HEK293 (cell line): ENCODE results near the gene HEBP1.

ENCODE experiments used
- CTCF ChIA-PET: fragments of 350-600 bp; formaldehyde crosslinking; extraction: SDS; loops from one replicate; lab custom pipeline; 2021; ENCODE audit warnings: antibody characterized with exemption; lab: Yijun Ruan, JAX
- POLR2A ChIA-PET: fragments of 300-600 bp; formaldehyde crosslinking; extraction: SDS; loops from one replicate; lab custom pipeline; 2020; ENCODE audit warnings: antibody characterized with exemption, inconsistent platforms; lab: Yijun Ruan, JAX
- H3K27ac ChIP-seq: fragments of 200-500 bp; sonication (Bioruptor generic); 2 replicates; pipeline ENCODE4 v1.5.1; 2014; ENCODE audit warnings: low read depth, low read length, control low read depth, inconsistent platforms; ENCODE audit errors: extremely low read depth
- H3K36me3 ChIP-seq, 2 experiments: fragments of 200-500 bp in 1 of 2; sonication (Bioruptor generic) in 1 of 2; 1 replicate in 1 of 2; 2 replicates in 1 of 2; pipeline ENCODE4 v1.5.1; 2014 to 2017; ENCODE audit warnings: inconsistent platforms in 2 of 2, low read length in 2 of 2; ENCODE audit not compliant: control insufficient read depth in 2 of 2, insufficient read depth in 1 of 2
- H3K4me1 ChIP-seq: fragments of 200-500 bp; sonication (Bioruptor generic); 2 replicates; pipeline ENCODE4 v1.5.1; 2014; ENCODE audit warnings: mild to moderate bottlenecking, low read length, inconsistent platforms; ENCODE audit not compliant: control insufficient read depth, insufficient read depth
- H3K4me3 ChIP-seq: 2 replicates; pipeline ENCODE4 v1.5.1; 2011; ENCODE audit warnings: low read depth, mild to moderate bottlenecking, control low read depth, low read length, moderate library complexity
- H3K9me3 ChIP-seq: fragments of 200-500 bp; sonication (Bioruptor generic); 2 replicates; pipeline ENCODE4 v1.5.1; 2014; ENCODE audit warnings: low read depth, low read length, inconsistent platforms; ENCODE audit not compliant: control insufficient read depth, insufficient read depth
- FEZF1 ChIP-seq: fragments of 450-650 bp; formaldehyde crosslinking; IDR thresholded peaks from 2 replicates; pipeline ENCODE4 v1.5.1; 2016; ENCODE audit warnings: missing biosample characterization, missing genetic modification characterization
- HOXA7 ChIP-seq: sonication (generic); formaldehyde crosslinking; IDR thresholded peaks from 2 replicates; pipeline ENCODE4 v1.8.1; 2022; ENCODE audit warnings: missing genetic modification reagents, borderline replicate concordance
- KLF1 ChIP-seq: fragments of 450-650 bp; formaldehyde crosslinking; IDR thresholded peaks from 2 replicates; pipeline ENCODE4 v1.5.1; 2016; ENCODE audit warnings: missing biosample characterization, missing genetic modification characterization
- PRDM1 ChIP-seq: fragments of 450-650 bp; formaldehyde crosslinking; IDR thresholded peaks from 2 replicates; pipeline ENCODE4; 2016; ENCODE audit warnings: missing biosample characterization, missing genetic modification characterization
- REPIN1 ChIP-seq: fragments of 450-650 bp; formaldehyde crosslinking; IDR thresholded peaks from 2 replicates; pipeline ENCODE4 v1.5.1; 2017; ENCODE audit warnings: missing biosample characterization, missing genetic modification characterization, low read depth
- TRIM28 ChIP-seq: IDR thresholded peaks from 2 replicates; pipeline ENCODE4 v1.6.1; 2011; ENCODE audit warnings: low read length, control low read depth, borderline replicate concordance
- ZBTB7A ChIP-seq: fragments of 450-650 bp; formaldehyde crosslinking; IDR thresholded peaks from 2 replicates; pipeline ENCODE4 v1.5.1; 2016; ENCODE audit warnings: low read depth, missing biosample characterization, missing genetic modification characterization
- ZIC2 ChIP-seq: fragments of 450-650 bp; formaldehyde crosslinking; IDR thresholded peaks from 2 replicates; pipeline ENCODE4 v1.5.1; 2016; ENCODE audit warnings: missing biosample characterization, missing genetic modification characterization
- ZNF121 ChIP-seq: fragments of 450-650 bp; formaldehyde crosslinking; IDR thresholded peaks from 2 replicates; pipeline ENCODE4 v1.5.1; 2016; ENCODE audit warnings: missing biosample characterization, missing genetic modification characterization
- ZNF175 ChIP-seq: fragments of 450-650 bp; formaldehyde crosslinking; IDR thresholded peaks from 2 replicates; pipeline ENCODE4 v1.5.1; 2016; ENCODE audit warnings: missing biosample characterization, missing genetic modification characterization
- ZNF214 ChIP-seq: fragments of 450-650 bp; formaldehyde crosslinking; IDR thresholded peaks from 2 replicates; pipeline ENCODE4 v1.5.1; 2017; ENCODE audit warnings: missing biosample characterization, mild to moderate bottlenecking, missing genetic modification characterization, borderline replicate concordance
- ZNF335 ChIP-seq: fragments of 450-650 bp; formaldehyde crosslinking; conservative IDR thresholded peaks from 2 replicates; pipeline ENCODE4 v1.5.1; 2016; ENCODE audit warnings: missing biosample characterization, missing genetic modification characterization
- ZNF341 ChIP-seq: fragments of 450-650 bp; formaldehyde crosslinking; IDR thresholded peaks from 2 replicates; pipeline ENCODE4; 2016; ENCODE audit warnings: low read depth, missing biosample characterization, missing genetic modification characterization
- ZNF416 ChIP-seq: fragments of 450-650 bp; formaldehyde crosslinking; IDR thresholded peaks from 2 replicates; pipeline ENCODE4 v1.5.1; 2016; ENCODE audit warnings: missing biosample characterization, missing genetic modification characterization
- ZNF529 ChIP-seq: fragments of 450-650 bp; formaldehyde crosslinking; IDR thresholded peaks from 2 replicates; pipeline ENCODE4 v1.5.1; 2017; ENCODE audit warnings: missing genetic modification characterization, missing biosample characterization; ENCODE audit not compliant: insufficient replicate concordance
- ZNF548 ChIP-seq: fragments of 450-650 bp; formaldehyde crosslinking; IDR thresholded peaks from 2 replicates; pipeline ENCODE4 v1.5.1; 2016; ENCODE audit warnings: missing biosample characterization, missing genetic modification characterization
- ZNF555 ChIP-seq: fragments of 450-650 bp; formaldehyde crosslinking; conservative IDR thresholded peaks from 2 replicates; pipeline ENCODE4 v1.5.1; 2017; ENCODE audit warnings: missing biosample characterization, mild to moderate bottlenecking, missing genetic modification characterization, inconsistent platforms
- ZNF561 ChIP-seq: fragments of 450-650 bp; IDR thresholded peaks from 2 replicates; pipeline ENCODE4 v1.5.1; 2018; ENCODE audit warnings: missing biosample characterization, missing genetic modification characterization, borderline replicate concordance
- ZNF623 ChIP-seq: fragments of 450-650 bp; formaldehyde crosslinking; IDR thresholded peaks from 2 replicates; pipeline ENCODE4 v1.5.1; 2016; ENCODE audit warnings: missing biosample characterization, missing genetic modification characterization
- ZNF692 ChIP-seq: fragments of 450-650 bp; formaldehyde crosslinking; IDR thresholded peaks from 2 replicates; pipeline ENCODE4 v1.5.1; 2016; ENCODE audit warnings: missing biosample characterization, missing genetic modification characterization
- TF ChIP-seq, protein P1 (sequence below): fragments of 450-650 bp; formaldehyde crosslinking; IDR thresholded peaks from 2 replicates; pipeline ENCODE4 v1.5.1; 2016; ENCODE audit warnings: missing biosample characterization, missing genetic modification characterization, borderline replicate concordance
- TF ChIP-seq, protein P2 (sequence below): fragments of 450-650 bp; formaldehyde crosslinking; IDR thresholded peaks from 2 replicates; pipeline ENCODE4 v1.5.1; 2016; ENCODE audit warnings: missing biosample characterization, missing genetic modification characterization

Gene HEBP1

GRCh38 chr12:12936983-12937491 is 63.0 kb downstream of the HEBP1 start (continued):
- TF ChIP-seq, protein P1, sequence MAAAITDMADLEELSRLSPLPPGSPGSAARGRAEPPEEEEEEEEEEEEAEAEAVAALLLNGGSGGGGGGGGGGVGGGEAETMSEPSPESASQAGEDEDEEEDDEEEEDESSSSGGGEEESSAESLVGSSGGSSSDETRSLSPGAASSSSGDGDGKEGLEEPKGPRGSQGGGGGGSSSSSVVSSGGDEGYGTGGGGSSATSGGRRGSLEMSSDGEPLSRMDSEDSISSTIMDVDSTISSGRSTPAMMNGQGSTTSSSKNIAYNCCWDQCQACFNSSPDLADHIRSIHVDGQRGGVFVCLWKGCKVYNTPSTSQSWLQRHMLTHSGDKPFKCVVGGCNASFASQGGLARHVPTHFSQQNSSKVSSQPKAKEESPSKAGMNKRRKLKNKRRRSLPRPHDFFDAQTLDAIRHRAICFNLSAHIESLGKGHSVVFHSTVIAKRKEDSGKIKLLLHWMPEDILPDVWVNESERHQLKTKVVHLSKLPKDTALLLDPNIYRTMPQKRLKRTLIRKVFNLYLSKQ (tag by site-specific recombination), result no peak
- TF ChIP-seq KLF1, result no peak
- TF ChIP-seq ZNF548 (tag by site-specific recombination), result no peak
- TF ChIP-seq, all 188 proteins: peak for 0

- Histone ChIP-seq H3K9me3 (no peaks in the 10 kb centered on the region), H3K36me3 (no peaks in the 10 kb centered on the region), H3K4me3 (no peak overlapping the region)
- no peak for TF ChIP-seq PRDM1
- 0 out of 2 replicates have a peak, but pooled peaks have one; percentile 45 for TF ChIP-seq ZNF561 (tag by site-specific recombination)
- no peak for TF ChIP-seq FEZF1 (tag by site-specific recombination)
- TF ChIP-seq ZNF335 (tag by site-specific recombination), result 0 out of 2 replicates have a peak, but pooled peaks have one; percentile 14
- TF ChIP-seq, protein P2, sequence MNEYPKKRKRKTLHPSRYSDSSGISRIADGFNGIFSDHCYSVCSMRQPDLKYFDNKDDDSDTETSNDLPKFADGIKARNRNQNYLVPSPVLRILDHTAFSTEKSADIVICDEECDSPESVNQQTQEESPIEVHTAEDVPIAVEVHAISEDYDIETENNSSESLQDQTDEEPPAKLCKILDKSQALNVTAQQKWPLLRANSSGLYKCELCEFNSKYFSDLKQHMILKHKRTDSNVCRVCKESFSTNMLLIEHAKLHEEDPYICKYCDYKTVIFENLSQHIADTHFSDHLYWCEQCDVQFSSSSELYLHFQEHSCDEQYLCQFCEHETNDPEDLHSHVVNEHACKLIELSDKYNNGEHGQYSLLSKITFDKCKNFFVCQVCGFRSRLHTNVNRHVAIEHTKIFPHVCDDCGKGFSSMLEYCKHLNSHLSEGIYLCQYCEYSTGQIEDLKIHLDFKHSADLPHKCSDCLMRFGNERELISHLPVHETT (tag by site-specific recombination), result no peak
- peak; percentile 56 for TF ChIP-seq ZIC2 (tag by site-specific recombination)
- TF ChIP-seq, all 188 proteins: peak for 3
- no peaks in the 10 kb centered on the region for H3K4me1 ChIP-seq
- no peak overlapping the region for H3K27ac ChIP-seq
- ChIA-PET CTCF (interaction anchor here (0.9 kb wide), 2 partner anchors 18 to 278 kb away, joined by 3 to 4 read pairs; no protein-coding TSS in a partner anchor), POLR2A (no interaction called here)
Observed at GRCh38 chr12:12934556-12934955, 65.5 kb downstream of the HEBP1 start.

DNA sequence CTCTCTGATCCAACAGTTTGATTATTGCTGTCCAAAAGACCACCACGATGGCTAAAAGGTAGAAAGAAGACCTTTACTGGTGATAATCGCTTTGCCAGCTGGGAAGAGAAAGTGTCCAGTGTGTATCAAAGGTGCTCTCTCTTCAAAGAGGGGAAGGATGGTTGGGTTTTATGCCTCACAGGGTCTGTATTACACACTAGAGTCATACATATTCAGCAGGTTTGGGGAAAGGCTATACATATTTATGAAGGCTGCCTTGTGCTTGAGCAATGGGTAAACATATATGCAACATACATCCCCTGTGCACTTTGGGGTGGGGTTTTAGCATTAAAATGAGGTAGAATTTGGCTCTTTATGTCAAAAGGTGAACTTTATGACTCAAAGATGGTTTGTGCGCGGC is 66.3 kb downstream of the HEBP1 start:
- TF ChIP-seq ZNF175 (tag by site-specific recombination), result no peak
- Histone ChIP-seq H3K9me3 (no peaks in the 10 kb centered on the region), H3K36me3 (no peaks in the 10 kb centered on the region), H3K4me3 (no peak overlapping the region), H3K27ac (no peak overlapping the region), H3K4me1 (no peaks in the 10 kb centered on the region)
- CTCF ChIA-PET, result interaction anchor here (0.9 to 1.1 kb wide), 3 partner anchors 121 to 278 kb away, joined by 3 to 4 read pairs (median 4); no protein-coding TSS in a partner anchor
- POLR2A ChIA-PET, result no interaction called here

- no peaks in the 10 kb centered on the region for H3K9me3 ChIP-seq
- POLR2A ChIA-PET, result no interaction called here
- H3K4me3 ChIP-seq, result no peak overlapping the region
- no peaks in the 10 kb centered on the region for H3K36me3 ChIP-seq
- TF ChIP-seq ZBTB7A (tag by site-specific recombination), result no peak
- TF ChIP-seq TRIM28, result peak; percentile 41; the same call in 1 of the 2 replicates
- no peaks in the 10 kb centered on the region for H3K4me1 ChIP-seq
- CTCF ChIA-PET, result interaction anchor here (0.6 to 1.4 kb wide), 2 partner anchors 14 to 141 kb away, joined by 3 to 4 read pairs; no protein-coding TSS in a partner anchor
- H3K27ac ChIP-seq, result no peak overlapping the region
Observed at GRCh38 chr12:12930633-12931219, 69.3 kb downstream of the HEBP1 start.

DNA sequence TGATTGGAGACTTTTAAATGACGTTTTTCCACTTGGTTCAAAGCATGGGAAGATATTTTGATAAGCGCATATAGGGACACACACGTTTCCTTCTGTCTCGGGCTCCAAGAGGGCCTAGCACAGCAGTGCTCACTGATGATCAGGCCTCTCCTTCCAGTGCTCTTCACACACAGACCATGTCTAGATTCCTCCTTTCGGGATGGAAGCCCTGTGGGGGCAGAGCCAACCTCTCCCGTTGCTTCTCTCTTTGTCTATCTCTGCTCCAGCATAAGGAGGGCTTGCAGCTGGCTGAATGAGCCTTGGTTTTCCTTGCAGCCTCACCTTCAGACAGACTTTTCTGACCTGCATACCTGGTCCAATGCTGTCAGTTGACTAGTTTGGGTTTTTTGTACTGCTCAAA is 70.4 kb downstream of the HEBP1 start:
- Histone ChIP-seq H3K4me1 (no peaks in the 10 kb centered on the region), H3K4me3 (no peak overlapping the region), H3K36me3 (no peaks in the 10 kb centered on the region; a peak in 1 of 3 replicates), H3K27ac (no peak overlapping the region), H3K9me3 (no peaks in the 10 kb centered on the region)
- ChIA-PET CTCF (interaction anchor here (1.4 kb wide), 1 partner anchor 13 kb away, joined by 4 read pairs; no protein-coding TSS in a partner anchor), POLR2A (no interaction called here)
- no peak for TF ChIP-seq ZNF214
- no peak for TF ChIP-seq ZNF341 (tag by site-specific recombination)
- no peak for TF ChIP-seq REPIN1 (tag by site-specific recombination)
- no peak for TF ChIP-seq ZNF623 (tag by site-specific recombination)
- TF ChIP-seq ZNF692 (tag by site-specific recombination), result no peak
- no peak for TF ChIP-seq ZNF555 (tag by site-specific recombination)
- no peak for TF ChIP-seq ZNF121
- TF ChIP-seq ZNF416 (tag by site-specific recombination), result no peak
- no peak for TF ChIP-seq HOXA7 (CRISPR knock-in tag)
- TF ChIP-seq ZNF529 (tag by site-specific recombination), result no peak
